HT1080 (cell line): ENCODE data around the gene UNC13D. TPM values are rescaled to one million over a fixed set of nuclear protein-coding genes. Genes with fewer than 3 reads are reported as not detected.
"Not testable (repeated sequence)": the region's sequence is repeated elsewhere in the genome, so short reads cannot be mapped to it uniquely, and the experiment has no call there.

ENCODE experiments used
- DNase-seq: peaks from one replicate; pipeline ENCODE4 v3.0.0-alpha.2; 2015; ENCODE audit warnings: low read depth
- polyA plus RNA-seq, 2 experiments: library from polyadenylated mRNA; depleted of rRNA; stranded (reverse); fragments of >200 nt; gene quantifications; 2 replicates each; pipeline ENCODE4 v1.2.3, GENCODE V29; 2015
- total RNA-seq: library from RNA; depleted of rRNA; stranded (reverse); fragments of >200 nt; shearing (Covaris generic); gene quantifications from 2 replicates; pipeline ENCODE4 v1.2.3, GENCODE V29; 2014; rRNA removed

Gene UNC13D
- 2.7 TPM in 2 replicates for total RNA-seq
- 1.7 and 2.1 TPM in 2 replicates for polyA plus RNA-seq (2015; cell fraction: cytosol; rRNA removed)
- polyA plus RNA-seq (2015; cell fraction: nucleus; rRNA removed), result 4.5 TPM in 2 replicates

- DNase-seq, result no peak
Measured at GRCh38 chr17:75843577-75844529, at the start of gene UNC13D. Gene UNC13D (minus strand): TSS chr17:75844404. CDS start chr17:75844337, 67 bp downstream.

GRCh38 chr17:75893305-75894048, 49.3 kb upstream of the UNC13D start:
- no peak for DNase-seq

GRCh38 chr17:75892556-75893224, 48.5 kb upstream of the UNC13D start:
- DNase-seq, result no peak

- no peak for DNase-seq
Measured at GRCh38 chr17:75891605-75892555, 47.7 kb upstream of the UNC13D start.

- no peak for DNase-seq
Measured at GRCh38 chr17:75891022-75891604, 46.9 kb upstream of the UNC13D start.

- peak; percentile 62 for DNase-seq
Measured at GRCh38 chr17:75889454-75889853, 45.2 kb upstream of the UNC13D start.

- no peak for DNase-seq
Measured at GRCh38 chr17:75888484-75888883, 44.3 kb upstream of the UNC13D start.

GRCh38 chr17:75885860-75886259, 41.7 kb upstream of the UNC13D start:
- DNase-seq, result not testable (repeated sequence)

- DNase-seq, result no peak
Measured at GRCh38 chr17:75885431-75885830, 41.2 kb upstream of the UNC13D start.

- DNase-seq, result no peak
Measured at GRCh38 chr17:75881678-75882454, 37.7 kb upstream of the UNC13D start.

- no peak for DNase-seq
Measured at GRCh38 chr17:75880266-75880665, 36.1 kb upstream of the UNC13D start.

- peak; percentile 55 for DNase-seq
Measured at GRCh38 chr17:75878174-75878998, 34.2 kb upstream of the UNC13D start, which contains the start of gene TRIM47. Gene TRIM47 (minus strand): TSS chr17:75878581. CDS start chr17:75878548, 33 bp downstream.

GRCh38 chr17:75877752-75878173, 33.6 kb upstream of the UNC13D start:
- peak; percentile 70 for DNase-seq

GRCh38 chr17:75876938-75877751, 32.9 kb upstream of the UNC13D start:
- DNase-seq, result peak; percentile 97

GRCh38 chr17:75876190-75876937, 32.2 kb upstream of the UNC13D start:
- no peak for DNase-seq

GRCh38 chr17:75875940-75876189, 31.7 kb upstream of the UNC13D start:
- DNase-seq, result peak; percentile 52
